ENCODE measurements around the gene SOX13.

SOX13 gene

GRCh38 chr1:204114606-204115005 is 41.7 kb downstream of the SOX13 start:
- TF ChIP-seq CTCF (IDR thresholded peaks at IDR 0.05; ENCODE audit: control insufficient read depth, extremely low read depth, insufficient read depth) = no peak
- no peak for DNase-seq (ENCODE audit: low read depth)
- no peak overlapping the region for H3K4me3 ChIP-seq (ENCODE audit: low read depth, low read length)

DNA sequence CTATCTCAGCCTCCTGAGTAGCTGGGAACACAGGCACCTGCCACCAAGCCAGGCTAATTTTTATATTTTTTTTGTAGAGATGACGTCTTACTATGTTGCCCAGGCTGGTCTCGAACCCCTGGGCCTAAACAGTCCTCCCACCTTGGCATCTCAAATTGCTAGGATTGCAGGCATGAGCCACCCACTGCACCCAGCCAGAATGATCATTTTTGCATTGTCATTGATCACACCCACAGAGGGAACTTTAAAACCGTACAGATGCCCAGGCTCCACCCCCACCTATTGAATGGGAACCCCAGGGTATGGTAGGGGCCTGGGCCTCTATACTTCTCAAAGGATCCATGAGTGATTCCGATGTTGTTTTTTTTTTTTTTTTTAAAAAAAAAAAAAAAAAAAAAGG is 42.2 kb downstream of the SOX13 start:
- H3K4me3 ChIP-seq (ENCODE audit: low read depth, low read length) = no peak overlapping the region
- TF ChIP-seq CTCF (IDR thresholded peaks at IDR 0.05; ENCODE audit: control insufficient read depth, extremely low read depth, insufficient read depth) = no peak

GRCh38 chr1:204116539-204116938 is 43.6 kb downstream of the SOX13 start:
- DNase-seq (ENCODE audit: low read depth) = no peak
- H3K4me3 ChIP-seq (ENCODE audit: low read depth, low read length) = no peak overlapping the region
- TF ChIP-seq CTCF (IDR thresholded peaks at IDR 0.05; ENCODE audit: control insufficient read depth, extremely low read depth, insufficient read depth) = no peak

More for the DNA sequence above, 42.2 kb downstream of the SOX13 start:
- no peak for DNase-seq (ENCODE audit: low read depth)

GRCh38 chr1:204121840-204122555 is 49.1 kb downstream of the SOX13 start:
- H3K4me3 ChIP-seq (ENCODE audit: low read depth, low read length) = no peak overlapping the region
- no peak for DNase-seq (ENCODE audit: low read depth)
- no peak for TF ChIP-seq CTCF (IDR thresholded peaks at IDR 0.05; ENCODE audit: control insufficient read depth, extremely low read depth, insufficient read depth)

- TF ChIP-seq CTCF (IDR thresholded peaks at IDR 0.05; ENCODE audit: control insufficient read depth, extremely low read depth, insufficient read depth) = peak; percentile 56
- no peak overlapping the region for H3K4me3 ChIP-seq (ENCODE audit: low read depth, low read length)
- DNase-seq (ENCODE audit: low read depth) = no peak
Measured at GRCh38 chr1:204123376-204123775, 50.5 kb downstream of the SOX13 start.

- no peak overlapping the region for H3K4me3 ChIP-seq (ENCODE audit: low read depth, low read length)
- no peak for TF ChIP-seq CTCF (IDR thresholded peaks at IDR 0.05; ENCODE audit: control insufficient read depth, extremely low read depth, insufficient read depth)
- DNase-seq (ENCODE audit: low read depth) = no peak
Measured at GRCh38 chr1:204124639-204125038, 51.7 kb downstream of the SOX13 start.
